ENCODE results near the gene CFAP77. TPM values are rescaled to one million over a fixed set of nuclear protein-coding genes. Genes with fewer than 3 reads are reported as not detected.
A peak's percentile ranks its signal among the peaks of the same experiment; 100 is the strongest.

The CFAP77 gene
- total RNA-seq, 1 donor from 2014 or later = not detected

DNA sequence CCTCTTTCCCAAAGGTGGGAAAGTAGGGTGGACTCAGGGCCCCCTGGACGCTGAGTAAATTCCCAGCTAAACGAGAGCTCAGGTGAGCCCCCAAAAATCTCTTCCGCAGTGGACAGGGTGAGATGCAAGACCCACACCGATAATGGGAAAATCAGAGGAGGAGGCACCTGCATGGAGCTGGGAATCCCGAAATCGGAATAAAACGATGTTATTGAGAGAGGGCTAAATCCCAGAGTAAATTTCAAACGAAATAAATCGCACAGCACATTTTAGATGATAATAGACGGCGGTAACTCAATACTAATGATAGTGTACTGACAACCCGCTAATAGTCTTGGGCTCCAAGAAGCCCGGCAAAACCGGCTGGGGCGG, 169.4 kb downstream of the CFAP77 start:
- intact Hi-C loops (cut with micrococcal nuclease) = no loop called here
- Mint-ChIP-seq H3K4me1 (ENCODE audit: low read depth) (no peaks in the 10 kb centered on the region), H3K27me3 (ENCODE audit: insufficient read depth) (peaks cover 81% of the 10 kb centered on the region), H3K36me3 (ENCODE audit: low read depth) (peaks cover 1% of the 10 kb centered on the region), H3K4me3 (no peak overlapping the region), H3K9me3 (no peaks in the 10 kb centered on the region), H3K27ac (no peak overlapping the region)
- no peak for DNase-seq (ENCODE audit: low spot score)

DNA sequence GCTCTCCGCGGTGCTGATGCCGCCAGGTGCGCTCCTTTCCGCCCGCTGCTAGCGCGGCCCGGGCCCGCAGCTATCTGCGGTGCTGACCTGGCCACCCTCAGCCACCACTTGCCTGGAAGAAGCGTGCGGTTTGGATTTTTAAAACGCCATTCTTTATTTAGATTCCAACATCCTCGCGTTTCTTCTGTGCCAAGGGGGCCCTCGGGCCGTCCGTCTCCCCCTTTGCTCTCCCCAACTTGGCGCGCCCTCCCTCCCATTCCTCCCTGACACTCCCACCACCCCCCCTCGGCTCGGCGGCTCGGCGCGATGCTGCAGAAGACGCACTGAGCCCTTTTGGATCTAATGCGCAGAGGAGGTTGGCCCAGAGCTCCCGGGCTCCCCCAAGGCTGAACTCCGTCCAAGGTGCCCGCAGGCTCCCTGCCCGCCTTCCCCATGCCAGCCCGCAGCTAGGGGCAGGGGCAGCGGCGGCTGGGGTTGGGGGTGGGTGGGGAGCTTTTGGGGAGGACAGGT, 172.3 kb downstream of the CFAP77 start, which contains the start of gene BARHL1:
BARHL1 (plus strand) TSS at position 331 of the 510 bp plus-strand sequence. CDS start 192 bp downstream, outside the sequence.
- intact Hi-C loops (cut with micrococcal nuclease) = no loop called here
- peaks cover 1% of the 10 kb centered on the region for H3K36me3 Mint-ChIP-seq (ENCODE audit: low read depth)
- no peaks in the 10 kb centered on the region for H3K9me3 Mint-ChIP-seq
- peak within 1 kb of the TSS; percentile 45 for H3K4me3 Mint-ChIP-seq
- H3K27me3 Mint-ChIP-seq (ENCODE audit: insufficient read depth) = peaks cover 80% of the 10 kb centered on the region
- H3K27ac Mint-ChIP-seq = peak within 1 kb of the TSS; percentile 79
- no peak for DNase-seq (ENCODE audit: low spot score)
- H3K4me1 Mint-ChIP-seq (ENCODE audit: low read depth) = peaks cover 8% of the 10 kb centered on the region

DNA sequence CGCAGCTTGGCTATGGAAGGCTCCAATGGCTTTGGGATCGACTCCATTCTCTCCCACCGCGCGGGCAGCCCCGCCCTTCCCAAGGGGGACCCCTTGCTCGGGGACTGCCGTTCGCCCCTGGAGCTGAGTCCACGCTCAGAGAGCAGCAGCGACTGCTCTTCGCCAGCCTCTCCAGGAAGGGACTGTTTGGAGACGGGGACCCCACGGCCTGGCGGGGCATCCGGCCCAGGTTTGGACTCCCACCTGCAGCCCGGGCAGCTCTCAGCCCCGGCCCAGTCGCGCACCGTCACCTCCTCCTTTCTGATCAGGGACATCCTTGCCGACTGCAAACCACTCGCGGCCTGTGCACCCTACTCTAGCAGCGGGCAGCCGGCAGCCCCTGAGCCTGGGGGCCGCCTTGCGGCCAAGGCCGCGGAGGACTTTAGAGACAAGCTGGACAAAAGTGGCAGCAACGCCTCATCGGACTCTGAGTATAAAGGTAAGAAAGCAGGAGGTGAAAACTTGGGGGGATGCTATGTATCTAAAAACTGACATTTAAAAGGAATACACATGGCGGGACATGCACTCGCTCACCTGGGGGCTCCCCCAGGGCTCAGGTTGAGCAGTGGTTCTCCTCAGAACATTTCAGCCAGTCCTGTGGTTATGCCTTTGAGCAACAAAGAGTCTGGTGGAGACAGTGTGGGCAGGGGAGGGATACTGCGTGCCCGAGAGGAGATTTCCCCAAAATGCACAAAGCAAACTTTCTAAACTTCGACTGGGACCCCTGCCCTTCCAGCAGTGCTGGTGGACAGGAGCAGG, 173.0 kb downstream of the CFAP77 start:
- H3K4me1 Mint-ChIP-seq (ENCODE audit: low read depth) = peaks cover 8% of the 10 kb centered on the region
- peaks cover 1% of the 10 kb centered on the region for H3K36me3 Mint-ChIP-seq (ENCODE audit: low read depth)
- no peak for DNase-seq (ENCODE audit: low spot score)
- no peaks in the 10 kb centered on the region for H3K9me3 Mint-ChIP-seq
- H3K4me3 Mint-ChIP-seq = no peak overlapping the region
- H3K27me3 Mint-ChIP-seq (ENCODE audit: insufficient read depth) = peaks cover 76% of the 10 kb centered on the region
- H3K27ac Mint-ChIP-seq = peak overlapping the region; percentile 8
- intact Hi-C loops (cut with micrococcal nuclease) = no loop called here

- intact Hi-C loops (cut with micrococcal nuclease) = no loop called here
- H3K4me1 Mint-ChIP-seq (ENCODE audit: low read depth) = peaks cover 8% of the 10 kb centered on the region
These were observed 173.7 kb downstream of the CFAP77 start for GRCh38 chr9:132583584-132584304.

DNA sequence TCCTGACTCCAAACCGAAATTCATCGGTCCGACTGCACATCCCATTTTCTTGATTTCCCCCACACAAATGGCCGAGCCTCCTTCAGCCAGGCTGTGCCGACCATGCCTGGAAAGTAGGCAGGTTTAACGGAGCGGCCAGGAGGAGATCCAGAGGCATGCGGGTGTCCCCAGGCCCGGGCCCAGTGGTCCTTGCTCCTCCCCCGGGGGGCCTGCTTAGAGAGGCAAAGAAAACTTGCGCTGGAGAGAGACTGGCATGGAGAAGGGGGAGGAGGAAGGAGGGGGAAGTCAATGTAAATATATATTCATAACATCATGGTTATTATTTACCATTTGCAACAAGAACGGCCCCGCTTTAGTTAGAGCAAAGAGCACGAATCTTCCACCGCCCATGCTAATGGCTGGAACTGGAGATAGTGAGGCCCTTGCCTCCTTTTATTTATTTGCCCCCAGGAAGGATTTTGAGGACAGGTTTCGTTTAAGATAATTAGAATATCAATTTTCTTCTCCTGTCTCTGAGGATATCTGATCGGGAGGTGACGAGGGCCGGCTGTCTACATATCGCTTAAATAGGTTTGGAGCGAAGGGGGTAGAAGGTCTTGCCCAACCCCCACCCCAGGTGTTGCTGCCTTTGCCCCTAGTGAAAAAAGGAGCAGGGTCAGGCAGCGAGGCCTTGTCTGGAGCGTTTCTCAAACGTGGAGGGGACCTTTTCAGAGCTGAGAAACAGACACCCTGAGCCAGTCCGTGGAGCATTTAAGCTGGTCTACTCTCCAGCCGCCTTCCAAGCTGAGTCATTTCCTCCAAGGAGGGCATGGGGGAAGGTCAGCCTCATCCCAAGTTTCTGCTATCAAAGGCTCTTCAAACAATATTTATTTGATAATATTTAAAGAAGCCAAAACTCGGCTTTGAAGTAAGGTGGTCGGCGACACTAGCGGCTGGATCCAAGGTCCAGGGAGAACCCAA, 174.9 kb downstream of the CFAP77 start:
- H3K9me3 Mint-ChIP-seq = no peaks in the 10 kb centered on the region
- no peak overlapping the region for H3K27ac Mint-ChIP-seq
- H3K4me1 Mint-ChIP-seq (ENCODE audit: low read depth) = peaks cover 8% of the 10 kb centered on the region
- intact Hi-C loops (cut with micrococcal nuclease) = loop anchor here (5.0 kb wide), 2 partner anchors 423 to 1923 kb away; partner anchors contain the start of genes NTNG2 and PRDM12
- no peaks in the 10 kb centered on the region for H3K36me3 Mint-ChIP-seq (ENCODE audit: low read depth)
- H3K27me3 Mint-ChIP-seq (ENCODE audit: insufficient read depth) = peaks cover 72% of the 10 kb centered on the region
- DNase-seq (ENCODE audit: low spot score) = no peak
- no peak overlapping the region for H3K4me3 Mint-ChIP-seq

More at GRCh38 chr9:132583584-132584304, 173.7 kb downstream of the CFAP77 start:
- H3K27ac Mint-ChIP-seq = no peak overlapping the region
- peaks cover 76% of the 10 kb centered on the region for H3K27me3 Mint-ChIP-seq (ENCODE audit: insufficient read depth)
- H3K36me3 Mint-ChIP-seq (ENCODE audit: low read depth) = peaks cover 1% of the 10 kb centered on the region
- DNase-seq (ENCODE audit: low spot score) = no peak
- H3K4me3 Mint-ChIP-seq = no peak overlapping the region
- H3K9me3 Mint-ChIP-seq = no peaks in the 10 kb centered on the region

DNA sequence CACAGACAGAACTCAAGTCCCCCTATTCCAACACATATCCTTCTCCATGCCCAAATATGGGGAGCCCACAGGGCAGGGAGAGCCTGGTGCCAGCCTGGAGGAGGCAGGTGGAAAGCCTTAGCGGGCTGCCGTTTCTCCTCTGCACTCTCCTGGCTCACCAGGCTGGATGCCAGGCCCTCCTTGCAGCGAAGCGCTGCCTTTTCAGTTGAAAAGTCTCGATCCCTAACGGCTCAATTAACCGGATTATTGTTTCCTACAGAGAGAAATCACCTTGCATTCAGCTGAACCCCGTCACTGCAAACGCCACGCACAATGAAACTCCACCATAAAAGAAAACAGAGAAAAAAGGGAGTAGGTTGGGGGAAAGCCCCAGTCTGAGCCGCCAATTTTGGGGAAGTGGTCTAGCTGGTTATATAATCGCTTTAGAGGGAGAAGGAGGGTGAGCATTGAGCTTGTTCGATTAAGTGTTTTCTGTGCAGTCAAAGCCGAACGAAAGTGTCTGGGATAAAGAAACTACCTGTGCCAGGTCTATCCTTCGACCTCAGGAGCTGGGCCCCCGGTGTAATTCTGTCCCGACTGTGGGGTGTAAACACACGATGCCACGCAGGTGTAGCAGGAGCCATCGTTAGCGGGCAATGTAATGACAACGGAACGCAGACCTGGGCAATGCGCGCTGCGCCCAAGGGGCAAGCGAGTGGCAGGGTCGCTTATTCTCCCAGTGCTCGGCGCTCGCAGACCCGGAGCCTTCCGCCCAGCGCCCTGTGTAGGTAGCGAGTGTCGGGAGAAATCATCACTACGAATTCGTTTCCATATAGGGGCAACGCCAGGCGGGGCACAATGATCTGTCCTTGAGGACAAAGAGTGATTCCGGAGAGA, 176.2 kb downstream of the CFAP77 start:
- intact Hi-C loops (cut with micrococcal nuclease) = loop anchor here (5.0 kb wide), 2 partner anchors 424 to 1924 kb away; partner anchors contain the start of genes NTNG2 and PRDM12
- peak overlapping the region; percentile 6 for H3K27ac Mint-ChIP-seq
- DNase-seq (ENCODE audit: low spot score) = no peak
- peaks cover 73% of the 10 kb centered on the region for H3K27me3 Mint-ChIP-seq (ENCODE audit: insufficient read depth)
- no peaks in the 10 kb centered on the region for H3K9me3 Mint-ChIP-seq
- H3K36me3 Mint-ChIP-seq (ENCODE audit: low read depth) = no peaks in the 10 kb centered on the region
- H3K4me1 Mint-ChIP-seq (ENCODE audit: low read depth) = peaks cover 8% of the 10 kb centered on the region
- H3K4me3 Mint-ChIP-seq = no peak overlapping the region

DNA sequence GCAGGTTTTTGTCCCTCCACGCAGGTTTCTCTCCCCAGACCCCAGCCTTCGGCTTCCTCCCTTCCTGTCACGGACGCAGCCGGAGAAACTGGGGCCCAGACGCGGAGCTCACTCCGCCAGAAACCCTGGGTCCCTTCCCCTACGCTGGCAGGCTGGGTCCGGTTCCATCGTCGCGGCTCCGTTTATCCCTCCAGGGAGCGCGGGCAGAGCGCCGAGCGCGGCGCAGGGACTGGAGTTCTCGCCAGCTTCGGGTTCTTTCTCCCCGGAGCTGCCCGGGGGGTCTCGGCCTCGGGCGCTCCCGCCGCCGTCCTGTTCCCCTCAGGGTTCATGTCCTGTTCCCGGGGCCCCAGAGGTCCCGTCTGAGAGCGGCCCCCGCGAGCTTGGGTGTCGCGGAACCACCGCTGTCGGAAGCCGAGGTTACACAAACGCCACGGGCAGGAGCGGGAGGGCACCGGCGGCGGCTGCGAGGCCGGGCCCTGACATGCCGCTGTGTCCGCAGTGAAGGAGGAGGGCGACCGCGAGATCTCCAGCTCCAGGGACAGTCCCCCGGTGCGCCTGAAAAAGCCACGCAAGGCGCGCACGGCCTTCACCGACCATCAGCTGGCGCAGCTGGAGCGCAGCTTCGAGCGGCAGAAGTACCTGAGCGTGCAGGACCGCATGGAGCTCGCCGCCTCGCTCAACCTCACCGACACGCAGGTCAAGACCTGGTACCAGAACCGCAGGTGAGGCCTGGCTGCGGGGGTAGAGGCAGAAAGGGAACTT, 177.0 kb downstream of the CFAP77 start:
- intact Hi-C loops (cut with micrococcal nuclease) = loop anchor here (5.0 kb wide), 2 partner anchors 425 to 1925 kb away; partner anchors contain the start of genes NTNG2 and PRDM12
- Mint-ChIP-seq H3K4me1 (ENCODE audit: low read depth) (peaks cover 8% of the 10 kb centered on the region), H3K9me3 (no peaks in the 10 kb centered on the region), H3K36me3 (ENCODE audit: low read depth) (peaks cover 2% of the 10 kb centered on the region), H3K27ac (no peak overlapping the region), H3K4me3 (no peak overlapping the region), H3K27me3 (ENCODE audit: insufficient read depth) (peaks cover 73% of the 10 kb centered on the region)
- no peak for DNase-seq (ENCODE audit: low spot score)

- Mint-ChIP-seq H3K4me3 (no peak overlapping the region), H3K4me1 (ENCODE audit: low read depth) (peaks cover 8% of the 10 kb centered on the region), H3K9me3 (no peaks in the 10 kb centered on the region), H3K27me3 (ENCODE audit: insufficient read depth) (peaks cover 74% of the 10 kb centered on the region), H3K36me3 (ENCODE audit: low read depth) (peaks cover 8% of the 10 kb centered on the region), H3K27ac (no peak overlapping the region)
- no peak for DNase-seq (ENCODE audit: low spot score)
- intact Hi-C loops (cut with micrococcal nuclease) = loop anchor here (5.0 kb wide), 2 partner anchors 425 to 1925 kb away; partner anchors contain the start of genes NTNG2 and PRDM12
These were observed 177.6 kb downstream of the CFAP77 start for GRCh38 chr9:132587592-132587955.

GRCh38 chr9:132588098-132588497, 178.1 kb downstream of the CFAP77 start:
- no peak for DNase-seq (ENCODE audit: low spot score)
- H3K27ac Mint-ChIP-seq = peak overlapping the region; percentile 12
- no peak overlapping the region for H3K4me3 Mint-ChIP-seq
- H3K9me3 Mint-ChIP-seq = no peaks in the 10 kb centered on the region
- peaks cover 72% of the 10 kb centered on the region for H3K27me3 Mint-ChIP-seq (ENCODE audit: insufficient read depth)
- H3K36me3 Mint-ChIP-seq (ENCODE audit: low read depth) = peaks cover 8% of the 10 kb centered on the region
- intact Hi-C loops (cut with micrococcal nuclease) = loop anchor here (5.0 kb wide), 2 partner anchors 426 to 1926 kb away; partner anchors contain the start of genes NTNG2 and PRDM12
- H3K4me1 Mint-ChIP-seq (ENCODE audit: low read depth) = peaks cover 8% of the 10 kb centered on the region

- Mint-ChIP-seq H3K4me3 (no peak overlapping the region), H3K27ac (no peak overlapping the region), H3K4me1 (ENCODE audit: low read depth) (peaks cover 8% of the 10 kb centered on the region), H3K9me3 (no peaks in the 10 kb centered on the region), H3K27me3 (ENCODE audit: insufficient read depth) (peaks cover 66% of the 10 kb centered on the region), H3K36me3 (ENCODE audit: low read depth) (peaks cover 10% of the 10 kb centered on the region)
- intact Hi-C loops (cut with micrococcal nuclease) = loop anchor here (5.0 kb wide), 2 partner anchors 426 to 1926 kb away; partner anchors contain the start of genes NTNG2 and PRDM12
- no peak for DNase-seq (ENCODE audit: low spot score)
These were observed 178.6 kb downstream of the CFAP77 start for GRCh38 chr9:132588501-132589147.
